GM19035 (cell line): Measurements from ENCODE around the gene CLASP2.
"Not testable (repeated sequence)": the region's sequence is repeated elsewhere in the genome, so short reads cannot be mapped to it uniquely, and the experiment has no call there.

Experiments
- ATAC-seq: cut with Tn5 transposase; IDR thresholded peaks from one replicate; pipeline ENCODE4 v1.9.1; 2021; ENCODE audit not compliant: unreplicated experiment

The CLASP2 gene

DNA sequence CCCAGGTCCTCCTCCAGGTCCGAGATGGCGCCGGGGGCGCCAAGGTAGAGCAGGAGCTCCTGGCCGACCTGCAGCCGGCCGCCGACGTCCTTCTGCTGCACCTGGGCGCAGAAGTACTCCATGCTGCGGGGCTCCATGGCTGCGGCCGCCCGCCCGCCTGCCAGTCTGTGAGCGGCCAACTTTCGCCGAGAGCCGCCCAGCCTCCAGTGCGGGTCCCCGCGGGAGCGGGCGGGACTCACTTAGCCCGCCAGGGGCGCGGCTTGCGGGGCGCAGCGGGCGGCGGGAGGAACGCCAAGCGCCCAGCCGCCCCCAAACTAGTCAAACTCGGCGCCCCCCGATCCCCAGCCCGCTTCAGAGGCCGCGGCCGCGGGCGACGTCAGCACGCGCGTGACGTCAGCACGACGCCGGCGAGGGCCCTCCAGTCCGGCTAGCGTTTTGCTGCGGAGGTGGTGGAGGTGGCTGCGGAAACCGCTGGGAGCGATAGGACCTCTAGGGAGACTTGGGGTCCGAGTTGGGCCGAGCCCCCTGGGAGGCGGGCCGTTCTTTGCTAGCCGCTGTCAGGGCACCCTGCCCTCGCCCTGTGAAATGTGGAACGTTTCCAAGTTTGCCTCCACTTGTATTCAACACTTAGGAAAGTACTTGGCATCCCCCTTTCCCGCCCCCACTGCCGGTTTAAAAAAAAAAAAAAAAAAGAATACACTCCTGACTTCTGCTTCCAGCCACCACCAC, at the start of gene CLASP2:
Gene CLASP2, minus strand, starts transcription at position 389 of the 729 bp plus-strand sequence. Its CDS starts 252 bp downstream, at position 137.
- ATAC-seq, result peak; percentile 97

DNA sequence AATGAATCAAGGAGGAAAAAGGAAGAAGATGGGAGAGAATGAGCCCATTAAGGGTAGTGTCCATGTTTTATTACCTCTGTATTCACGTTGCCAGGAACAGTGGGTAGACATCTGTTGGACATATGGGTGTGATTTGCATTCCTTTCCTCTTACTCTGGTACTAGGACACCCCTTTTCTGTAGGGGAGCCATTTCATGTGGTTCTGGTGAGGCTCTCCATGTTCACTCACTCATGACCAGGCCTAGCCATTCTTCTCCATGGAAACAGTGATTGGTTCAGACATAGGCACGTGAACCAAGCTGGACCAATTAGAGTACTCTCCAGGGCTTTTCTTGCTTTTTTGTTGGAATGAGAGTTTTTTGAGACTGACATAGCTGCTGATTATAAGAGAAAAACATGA, 40.8 kb upstream of the CLASP2 start:
- ATAC-seq, result no peak

DNA sequence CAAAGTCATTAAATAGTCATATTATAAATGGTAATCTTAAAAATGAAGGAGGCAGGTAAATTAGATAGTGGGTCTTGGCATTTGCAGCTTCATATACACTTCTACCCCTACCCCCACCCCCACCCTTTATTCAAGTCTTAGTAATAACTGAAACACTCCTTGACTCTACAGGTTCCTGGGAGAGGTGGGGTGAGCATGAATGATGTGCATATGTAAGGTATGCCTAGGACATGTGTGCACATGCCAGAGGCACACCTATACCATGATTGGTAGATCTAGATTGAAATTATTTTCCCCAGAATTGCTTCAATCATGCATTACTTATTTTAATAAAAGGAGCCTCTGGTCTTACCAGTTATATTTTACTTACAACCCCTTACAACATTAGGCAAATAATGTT, 40.2 kb upstream of the CLASP2 start:
- ATAC-seq, result no peak

DNA sequence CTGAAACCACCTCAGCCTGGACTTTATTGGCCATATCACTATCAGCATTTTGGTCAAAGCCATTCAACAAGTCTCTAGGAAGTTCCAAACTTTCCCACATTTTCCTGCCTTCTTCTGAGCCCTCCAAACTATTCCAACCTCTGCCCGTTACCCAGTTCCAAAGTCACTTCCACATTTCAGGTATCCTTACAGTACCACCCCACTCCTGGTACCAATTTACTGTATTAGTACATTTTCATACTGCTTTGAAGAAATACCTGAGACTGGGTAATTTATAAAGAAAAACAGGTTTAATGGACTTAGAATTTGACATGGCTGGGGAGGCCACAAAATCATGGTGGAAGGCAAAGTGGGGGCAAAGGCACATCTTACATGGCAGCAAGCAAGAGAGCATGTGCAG, 36.3 kb upstream of the CLASP2 start:
- ATAC-seq, result not testable (repeated sequence)

DNA sequence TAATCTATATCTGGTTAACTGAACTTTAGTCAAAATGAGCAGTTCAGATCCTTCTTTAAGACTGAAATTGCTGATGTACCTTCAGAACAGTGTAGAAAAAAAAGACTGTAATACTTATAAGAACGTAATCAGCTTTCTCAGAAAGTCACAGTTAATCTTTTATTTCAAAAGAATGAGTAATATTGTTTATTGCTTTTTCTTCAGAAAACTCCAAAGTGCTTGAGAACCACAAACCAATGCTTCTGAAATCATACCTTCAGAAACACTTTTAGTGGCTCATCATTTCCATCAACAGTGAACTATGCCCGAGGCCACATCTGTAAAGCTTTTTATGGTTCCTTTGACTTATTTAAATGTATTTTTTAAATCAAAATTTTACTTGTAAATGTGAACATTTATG, 33.3 kb upstream of the CLASP2 start:
- no peak for ATAC-seq

DNA sequence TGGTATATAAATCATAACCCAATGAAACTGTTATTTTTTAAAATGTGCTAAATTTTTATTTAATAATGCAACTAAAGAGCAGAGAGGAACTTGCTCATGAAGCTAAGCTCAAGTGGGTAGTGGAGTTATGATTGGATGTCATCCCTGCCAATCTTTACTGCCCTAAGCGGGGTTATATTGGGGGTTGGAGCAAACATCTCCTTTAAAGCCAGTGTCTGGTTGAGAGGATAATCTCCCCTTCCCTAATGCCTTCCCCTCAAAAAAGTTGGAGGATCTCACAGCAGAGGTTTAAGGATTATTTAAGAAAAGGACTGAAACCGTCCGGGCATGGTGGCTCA, 32.1 kb upstream of the CLASP2 start:
- ATAC-seq, result no peak

DNA sequence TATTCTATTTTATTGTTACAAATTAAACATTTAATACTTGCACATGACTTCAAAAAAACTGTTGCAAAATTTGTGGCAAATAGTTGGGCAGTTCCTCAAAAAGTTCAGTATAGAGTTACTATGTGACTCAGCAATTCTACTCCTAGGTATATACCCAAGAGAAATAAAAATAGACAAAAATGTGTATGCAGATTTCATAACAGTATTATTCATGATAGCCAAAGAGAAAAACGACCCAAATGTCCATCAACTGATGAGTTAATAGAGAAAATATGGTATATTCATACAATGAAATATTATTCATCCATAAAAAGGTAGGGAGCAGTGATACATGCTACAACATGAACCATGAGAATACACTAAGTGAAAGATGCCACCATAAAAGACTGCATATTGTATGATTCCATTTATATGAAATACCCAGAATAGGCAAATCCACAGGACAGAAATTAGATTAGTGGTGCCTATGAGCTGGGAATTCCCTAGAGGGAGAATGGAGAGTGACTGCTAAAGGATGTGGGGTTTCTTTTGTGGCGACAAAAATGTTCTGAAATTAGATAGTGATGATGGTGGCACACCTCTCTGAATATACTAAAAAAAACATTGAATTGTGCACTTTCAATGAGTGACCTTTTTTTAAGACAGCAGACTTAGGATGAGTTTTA, 31.6 kb upstream of the CLASP2 start:
- no peak for ATAC-seq

DNA sequence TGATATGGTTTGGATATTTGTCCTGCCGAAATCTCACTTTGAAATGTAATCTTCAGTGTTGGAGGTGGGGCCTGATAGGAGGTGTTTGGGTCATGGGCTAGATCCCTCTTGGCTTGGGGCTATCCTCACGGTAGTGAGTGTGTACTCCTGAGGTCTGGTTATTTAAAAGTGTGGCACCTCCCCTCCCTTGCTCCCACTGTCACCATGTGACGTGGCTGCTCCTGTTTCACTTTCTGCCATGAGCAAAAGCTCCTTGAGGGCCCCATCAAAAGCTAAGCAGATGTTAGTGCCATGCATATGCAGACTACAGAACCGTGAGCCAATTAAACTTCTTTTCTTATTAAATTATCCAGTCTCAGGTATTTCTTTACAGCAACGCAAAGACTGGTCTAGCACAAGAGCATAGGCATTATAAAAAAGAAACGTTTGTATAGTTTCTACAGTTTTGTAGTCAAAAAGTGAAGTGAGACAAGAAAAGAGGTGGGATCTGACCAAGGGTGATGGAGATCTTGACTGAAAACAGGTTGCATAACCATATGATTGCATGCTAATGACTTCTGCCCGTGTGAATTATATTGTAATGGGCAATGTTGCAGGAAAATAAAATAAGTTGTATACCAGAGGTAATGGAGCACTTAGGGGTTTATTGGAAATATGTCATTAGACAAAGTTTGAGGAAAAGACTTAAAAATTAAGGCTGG, 28.5 kb upstream of the CLASP2 start:
- peak; percentile 56 for ATAC-seq

DNA sequence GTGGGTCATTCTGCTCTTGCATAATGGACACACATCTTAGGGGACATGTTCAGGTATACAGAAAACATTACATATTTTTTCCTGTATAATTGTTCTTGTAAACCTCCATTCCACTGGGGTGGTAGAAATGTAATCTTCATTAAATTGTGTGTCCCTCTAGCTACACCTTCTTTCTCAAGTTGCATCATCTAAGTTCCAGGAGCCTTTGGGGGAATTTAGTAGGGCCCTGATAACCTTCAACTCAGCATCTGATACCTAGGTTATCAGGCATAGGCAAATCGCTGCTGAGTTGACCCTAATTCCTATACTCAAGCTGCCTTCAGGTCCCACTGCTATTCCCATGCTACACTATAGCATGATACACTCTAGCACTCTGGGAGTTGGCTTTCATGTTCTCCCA, 19.1 kb upstream of the CLASP2 start:
- no peak for ATAC-seq

DNA sequence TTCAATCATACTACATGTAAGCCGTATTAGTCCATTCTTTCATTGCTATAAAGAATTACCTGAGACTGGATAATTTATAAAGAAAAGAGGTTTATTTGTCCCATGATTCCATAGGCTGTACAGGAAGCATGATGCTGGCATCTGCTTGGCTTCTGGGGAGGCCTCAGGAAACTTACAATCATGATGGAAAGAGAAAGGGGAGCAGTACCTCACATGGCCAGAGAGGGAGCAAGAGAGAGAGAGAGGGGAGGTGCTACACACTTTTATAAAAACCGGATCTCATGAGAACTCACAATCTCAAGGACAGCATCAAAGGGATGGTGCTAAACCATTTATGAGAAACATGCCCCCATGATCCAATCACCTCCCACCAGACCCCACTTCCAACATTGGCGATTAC, 14.3 kb upstream of the CLASP2 start:
- ATAC-seq, result no peak

DNA sequence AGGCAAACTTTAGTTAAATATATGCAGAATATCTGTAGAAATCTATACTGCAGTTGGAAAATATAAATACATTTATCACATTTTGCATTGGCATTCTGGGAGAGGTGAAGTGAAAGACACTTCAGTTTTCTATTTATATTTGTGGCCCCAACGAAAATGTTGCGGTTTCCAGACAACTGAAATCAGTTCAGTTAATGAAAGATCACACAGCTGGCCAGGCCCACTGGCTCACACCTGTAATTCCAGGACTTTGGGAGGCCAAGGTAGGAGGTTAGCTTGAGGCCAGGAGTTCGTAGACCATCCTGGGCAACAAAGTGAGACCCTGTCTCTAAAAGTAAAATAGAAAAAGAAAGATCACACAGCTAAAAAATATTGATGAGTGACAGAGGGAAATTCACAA, 11.9 kb upstream of the CLASP2 start:
- ATAC-seq, result peak; percentile 71

DNA sequence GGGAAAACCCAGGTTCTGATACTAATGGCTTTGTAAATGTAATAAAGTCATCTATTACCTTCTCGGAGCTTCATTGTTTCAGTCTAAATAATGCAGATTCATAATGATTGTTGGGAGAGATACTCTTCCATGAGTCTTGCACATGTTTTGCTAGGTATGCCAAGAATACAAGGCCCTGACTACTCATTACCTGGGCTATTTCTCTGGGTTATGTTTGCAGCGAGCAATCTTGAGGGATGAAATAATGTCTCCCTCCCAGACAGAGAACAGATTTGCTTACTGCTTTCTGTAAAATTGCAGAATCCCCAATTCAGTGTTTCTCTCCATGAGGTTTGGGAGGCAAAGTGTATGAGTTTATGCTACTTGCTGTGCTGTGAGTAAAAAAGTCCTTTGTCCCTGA, 6.2 kb upstream of the CLASP2 start:
- no peak for ATAC-seq

DNA sequence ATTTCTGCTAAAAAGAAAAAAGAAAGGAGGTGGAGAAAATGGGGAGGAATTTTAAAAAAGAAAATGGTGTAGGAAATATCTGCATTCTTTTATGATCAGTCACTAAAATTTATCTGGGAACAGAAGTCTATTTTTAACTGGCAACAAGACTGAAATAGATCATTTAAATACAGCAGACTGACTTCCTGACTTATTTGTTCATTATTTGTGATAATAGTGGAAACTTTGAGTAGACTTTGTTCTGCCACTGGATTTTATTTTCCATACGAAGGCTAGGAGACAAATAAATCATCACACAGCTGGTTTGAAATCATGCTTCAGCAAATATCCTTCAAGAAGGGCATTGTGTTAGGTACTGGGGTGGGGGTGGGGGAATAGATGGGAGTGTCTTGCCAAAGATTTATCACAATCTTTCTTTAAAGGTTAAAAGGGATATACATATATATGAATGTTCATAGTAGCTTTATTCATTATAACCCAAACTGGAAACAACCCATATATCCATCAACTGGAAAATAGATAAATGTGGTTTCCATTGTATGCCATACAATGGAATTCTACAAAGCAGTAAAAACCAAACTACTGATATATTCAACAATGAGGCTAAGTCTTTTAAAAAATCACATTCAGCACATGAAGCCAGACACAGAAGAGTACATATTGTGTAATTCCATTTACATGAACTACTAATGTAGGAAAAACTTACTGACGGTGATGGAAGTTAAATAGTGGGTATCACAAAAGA, 4.7 kb upstream of the CLASP2 start:
- ATAC-seq, result no peak

DNA sequence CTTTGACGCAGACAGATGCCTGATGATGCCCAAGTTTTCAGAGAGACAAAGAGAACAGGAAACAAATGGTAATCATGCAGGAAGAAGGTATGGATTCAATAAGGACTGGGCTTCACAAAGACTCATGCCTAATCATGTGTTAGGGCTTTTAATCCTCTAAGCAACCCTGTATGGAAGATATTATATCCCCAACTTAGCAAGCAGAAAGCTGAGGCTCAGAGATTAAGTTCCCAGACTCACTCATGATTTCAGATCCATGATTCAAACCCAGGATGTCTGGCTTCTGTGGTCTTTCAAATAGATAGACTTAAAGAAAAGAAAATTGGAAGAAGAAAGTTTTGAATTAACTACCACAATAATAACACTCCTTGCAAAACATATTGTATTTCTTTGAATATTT, 4.1 kb upstream of the CLASP2 start:
- no peak for ATAC-seq

DNA sequence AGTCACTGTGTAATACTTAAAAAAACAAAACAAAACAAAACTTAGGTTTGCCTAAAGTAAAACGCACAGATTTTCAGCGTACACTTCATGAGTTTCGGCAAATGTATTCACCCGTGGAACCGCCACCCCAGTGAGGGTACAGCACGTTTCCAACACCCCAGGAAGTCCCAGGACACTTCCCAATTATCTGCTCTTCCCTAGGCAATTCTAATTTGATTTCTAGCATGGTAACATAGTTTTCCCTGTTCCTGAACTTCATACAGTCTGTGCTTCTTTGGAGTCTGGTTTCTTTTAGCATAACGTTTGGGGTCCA, 497 bp upstream of the CLASP2 start:
- no peak for ATAC-seq

DNA sequence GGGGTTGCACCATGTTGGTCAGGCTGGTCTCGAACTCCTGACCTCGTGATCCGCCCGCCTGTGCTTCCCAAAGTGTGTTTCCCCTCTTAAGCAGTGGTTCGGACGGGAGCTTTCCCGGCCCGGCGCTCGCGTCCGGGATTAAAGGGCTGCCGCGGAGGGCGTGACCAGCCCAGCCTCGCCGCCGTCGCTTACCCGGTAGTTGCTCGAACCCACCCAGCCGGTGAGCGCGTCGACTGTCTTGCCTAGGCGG, 513 bp downstream of the CLASP2 start:
- peak; percentile 65 for ATAC-seq

DNA sequence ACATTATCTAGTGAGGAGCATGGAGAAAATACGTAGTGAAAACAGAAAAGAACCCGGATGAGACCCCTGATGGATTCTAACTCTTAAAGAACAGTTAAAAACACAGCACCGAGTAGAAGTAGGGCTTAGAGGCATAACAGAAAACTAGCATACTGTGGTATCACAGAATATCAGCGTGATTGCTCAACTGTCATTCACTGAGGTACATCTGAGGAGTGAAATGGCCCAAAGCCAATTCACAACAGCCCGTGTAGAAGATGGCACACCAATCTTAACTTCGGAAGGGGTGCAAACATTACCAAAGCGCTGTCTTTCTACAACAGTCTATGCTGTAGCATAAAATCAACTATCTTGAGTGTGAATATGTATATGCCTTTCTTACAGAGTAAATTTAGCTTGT, 1.8 kb downstream of the CLASP2 start:
- no peak for ATAC-seq

DNA sequence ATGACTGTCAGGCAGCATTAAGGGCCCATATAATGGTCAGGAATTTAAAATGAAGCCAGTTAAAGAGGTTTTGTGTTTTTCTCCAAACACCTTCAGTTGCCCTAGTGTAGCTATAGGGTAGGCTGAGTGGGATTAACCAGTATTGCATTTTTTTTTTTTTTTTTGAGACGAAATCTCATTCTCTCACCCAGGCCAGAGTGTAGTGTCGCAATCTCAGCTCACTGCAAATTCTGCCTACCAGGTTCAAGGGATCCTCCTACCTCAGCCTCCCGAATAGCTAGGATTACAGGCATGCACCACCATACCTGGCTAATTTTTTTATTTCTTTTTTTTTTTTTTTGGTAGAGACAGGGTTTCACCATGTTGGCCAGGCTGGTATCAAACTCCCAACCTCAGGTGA, 7.0 kb downstream of the CLASP2 start:
- no peak for ATAC-seq

DNA sequence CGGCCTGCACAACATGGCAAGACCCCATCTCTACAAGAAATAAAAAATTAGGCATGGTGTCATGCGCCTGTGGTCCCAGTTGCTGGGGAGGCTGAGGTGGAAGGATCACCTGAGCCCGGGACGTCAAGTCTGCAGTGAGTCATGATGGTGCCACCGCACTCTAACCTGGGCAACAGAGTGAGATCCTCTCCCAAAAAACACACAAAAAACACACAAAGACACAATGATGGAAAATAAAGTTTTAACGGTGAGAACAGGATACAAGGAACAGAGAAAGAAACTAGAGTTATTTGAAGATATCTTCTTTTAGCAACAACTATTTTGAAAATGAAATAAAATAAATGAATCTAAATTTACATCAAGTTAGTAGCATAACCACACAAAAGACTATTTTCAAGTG, 12.0 kb downstream of the CLASP2 start:
- no peak for ATAC-seq

DNA sequence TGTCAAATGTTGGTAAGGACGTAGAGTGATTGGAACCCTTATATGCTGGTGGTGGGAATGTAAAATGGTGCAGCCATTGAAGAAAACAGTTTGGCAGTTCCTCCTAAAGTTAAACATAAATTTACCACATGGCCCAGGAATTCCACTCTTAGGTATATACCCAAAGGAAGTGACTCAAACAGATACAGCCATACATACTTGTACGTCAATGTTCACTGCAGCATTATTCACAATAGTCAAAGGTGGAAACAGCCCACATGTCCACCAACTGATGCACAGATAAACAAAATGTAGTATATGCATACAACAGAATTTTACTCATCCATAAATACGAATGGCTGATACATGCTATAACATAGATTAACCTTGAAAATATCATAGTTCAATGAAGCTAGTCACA, 13.2 kb downstream of the CLASP2 start:
- no peak for ATAC-seq

DNA sequence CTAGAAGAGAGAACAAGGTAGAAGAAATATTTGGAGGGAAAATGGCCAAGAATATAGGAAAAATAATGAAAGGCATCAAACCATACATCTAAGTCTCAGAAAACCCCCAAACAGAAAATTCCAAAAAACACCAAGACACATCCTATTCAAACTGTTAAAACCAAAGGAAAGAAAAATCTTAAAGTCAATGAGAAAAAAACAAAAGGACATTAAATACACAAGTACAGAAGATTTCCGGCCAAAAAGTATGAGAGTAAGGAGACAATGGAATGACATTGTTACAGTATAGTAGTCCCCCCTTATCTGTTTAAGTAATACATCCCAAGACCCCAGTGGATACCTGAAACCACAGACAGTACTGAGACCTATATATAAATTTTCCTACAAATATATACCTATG, 18.8 kb downstream of the CLASP2 start:
- ATAC-seq, result no peak

DNA sequence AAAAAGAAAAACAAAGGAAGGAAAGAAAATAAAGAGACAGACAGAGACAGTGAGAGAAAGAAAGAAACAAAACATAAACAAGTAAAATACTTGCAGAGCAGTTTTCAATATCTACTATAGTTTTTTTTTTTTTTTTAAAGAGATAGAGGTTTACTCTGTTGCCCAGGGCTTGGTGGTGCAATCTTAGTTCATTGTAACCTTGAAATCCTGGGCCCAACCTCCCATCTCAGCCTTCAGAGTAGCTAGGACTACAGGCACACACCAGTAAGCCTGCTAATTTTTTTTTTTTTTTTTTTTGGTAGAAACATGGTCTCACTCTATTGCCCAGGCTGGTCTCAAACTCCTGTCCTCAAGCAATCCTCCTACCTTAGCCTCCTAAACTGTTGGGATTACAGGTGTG, 23.1 kb downstream of the CLASP2 start:
- no peak for ATAC-seq
